GM23338 (cell line): ENCODE data around the gene RNU1-2. TPM values are rescaled to one million over a fixed set of nuclear protein-coding genes. Genes with fewer than 3 reads are reported as not detected.
"Not testable (repeated sequence)": the region's sequence is repeated elsewhere in the genome, so short reads cannot be mapped to it uniquely, and the experiment has no call there.

Experiments used
- ATAC-seq: fragments of 200-7000 bp; cut with Tn5 transposase; 3 replicates; pipeline ENCODE4 v1.9.1; 2020
- DNase-seq: peaks from one replicate; pipeline ENCODE4 v3.0.0-alpha.2; 2015; ENCODE audit warnings: low spot score
- H2AFZ ChIP-seq: fragments of 200-600 bp; sonication (generic); 2 replicates; pipeline ENCODE4 v1.8.0; 2016; ENCODE audit warnings: antibody characterized with exemption, mild to moderate bottlenecking, moderate library complexity
- H3F3A ChIP-seq: fragments of 200-600 bp; sonication (generic); replicated peaks from 2 replicates; pipeline ENCODE4 v1.8.0; 2017; ENCODE audit warnings: antibody characterized with exemption, mixed run types, low read depth
- H3K27ac ChIP-seq: fragments of 200-600 bp; sonication (generic); 2 replicates; pipeline ENCODE4 v1.6.1; 2016; ENCODE audit warnings: low read depth
- H3K27me3 ChIP-seq: fragments of 200-600 bp; sonication (generic); 2 replicates; pipeline ENCODE4 v1.8.0; 2016; ENCODE audit warnings: mild to moderate bottlenecking, mixed run types, moderate library complexity; ENCODE audit not compliant: insufficient read depth
- H3K36me3 ChIP-seq: fragments of 200-600 bp; sonication (generic); 2 replicates; pipeline ENCODE4 v1.8.0; 2016; ENCODE audit warnings: mild to moderate bottlenecking; ENCODE audit not compliant: insufficient read depth
- H3K4me1 ChIP-seq: fragments of 200-600 bp; sonication (generic); 2 replicates; pipeline ENCODE4 v1.8.0; 2016; ENCODE audit warnings: mild to moderate bottlenecking, moderate library complexity; ENCODE audit not compliant: insufficient read depth
- H3K4me2 ChIP-seq: fragments of 200-600 bp; sonication (generic); 2 replicates; pipeline ENCODE4 v1.7.1; 2017; ENCODE audit warnings: mixed run types
- H3K4me3 ChIP-seq: fragments of 200-600 bp; sonication (generic); 2 replicates; pipeline ENCODE4 v1.6.1; 2016; ENCODE audit warnings: mixed run types
- H3K79me2 ChIP-seq: fragments of 200-600 bp; sonication (generic); replicated peaks from 2 replicates; pipeline ENCODE4 v1.8.0; 2017; ENCODE audit warnings: mild to moderate bottlenecking; ENCODE audit not compliant: insufficient read depth
- H3K9me2 ChIP-seq: fragments of 200-600 bp; sonication (generic); 2 replicates; pipeline ENCODE4 v1.8.0; 2017; ENCODE audit not compliant: insufficient read depth
- H4K20me1 ChIP-seq: fragments of 200-600 bp; sonication (generic); replicated peaks from 2 replicates; pipeline ENCODE4 v1.8.0; 2017; ENCODE audit warnings: mild to moderate bottlenecking; ENCODE audit not compliant: insufficient read depth
- H3K27ac Mint-ChIP-seq: 2 replicates; pipeline ENCODE4 v1.8.0; 2020; ENCODE audit warnings: inconsistent platforms, mild to moderate bottlenecking, moderate library complexity, mixed read lengths
- H3K27me3 Mint-ChIP-seq: 3 replicates; pipeline ENCODE4 v1.8.0; 2022; ENCODE audit warnings: low read depth, mild to moderate bottlenecking, moderate library complexity, mixed read lengths, inconsistent platforms; ENCODE audit not compliant: insufficient read depth, poor library complexity
- H3K36me3 Mint-ChIP-seq: 3 replicates; pipeline ENCODE4 v1.8.0; 2021; ENCODE audit warnings: low read depth, mild to moderate bottlenecking, inconsistent platforms, moderate library complexity, mixed read lengths
- H3K4me1 Mint-ChIP-seq: 3 replicates; pipeline ENCODE4 v1.8.0; 2020; ENCODE audit warnings: mild to moderate bottlenecking, inconsistent platforms, mixed read lengths
- H3K4me3 Mint-ChIP-seq: 3 replicates; pipeline ENCODE4 v1.8.0; 2021; ENCODE audit warnings: moderate library complexity, mild to moderate bottlenecking, inconsistent platforms, mixed read lengths
- H3K9me3 Mint-ChIP-seq: 3 replicates; pipeline ENCODE4 v1.8.0; 2020; ENCODE audit warnings: moderate library complexity, mild to moderate bottlenecking, inconsistent platforms, mixed read lengths
- ETS1 ChIP-seq: IDR thresholded peaks from 2 replicates; pipeline ENCODE4 v1.6.1; 2016; ENCODE audit warnings: antibody characterized with exemption
- POLR2AphosphoS5 ChIP-seq: IDR thresholded peaks from 2 replicates; pipeline ENCODE4 v1.6.1; 2016; ENCODE audit warnings: antibody characterized with exemption, low read depth
- long read RNA-seq: library from polyadenylated mRNA; unstranded; transcript quantifications from one replicate; pipeline ENCODE4 v2.0.0, GENCODE V29; 2020; ENCODE audit not compliant: unreplicated experiment
- polyA plus RNA-seq: library from polyadenylated mRNA; unstranded; fragments of >200 nt; fragmentation: Nextera tagmentation; extraction: Ambion mirVana; gene quantifications from 2 replicates; pipeline ENCODE4 v1.2.1, GENCODE V29; 2016
- total RNA-seq: library from RNA; depleted of rRNA; stranded (reverse); fragments of >200 nt; shearing (Covaris generic); gene quantifications from 2 replicates; pipeline ENCODE4 v1.2.3, GENCODE V29; 2014; rRNA removed

RNU1-2 gene
- total RNA-seq, result under 0.01 TPM in 1 of 2 replicates, not detected in the other
- not detected in 2 replicates for polyA plus RNA-seq
- long read RNA-seq, partial matches to known transcripts, result 0 of 1 reads
- long read RNA-seq, other reads (novel, unspliced or antisense), result 0 of 1 reads

- Mint-ChIP-seq H3K27ac (peak within 1 kb of the TSS; percentile 100), H3K4me3 (peak within 1 kb of the TSS; percentile 71), H3K4me1 (peaks cover 17% of the 10 kb centered on the region)
- not testable (repeated sequence) for H3K36me3 ChIP-seq, H3K79me2 ChIP-seq, H3K27me3 Mint-ChIP-seq, H3K4me1 ChIP-seq, H3K36me3 Mint-ChIP-seq, H4K20me1 ChIP-seq, H3K9me2 ChIP-seq, H3K9me3 Mint-ChIP-seq, H3K27me3 ChIP-seq
- TF ChIP-seq POLR2AphosphoS5 (peak; percentile 97), ETS1 (peak; percentile 68)
- DNase-seq (peak; percentile 95), ATAC-seq (peak; percentile 100)
- Histone ChIP-seq H3K4me2 (peak within 1 kb of the TSS; percentile 81), H3K4me3 (peak within 1 kb of the TSS; percentile 53), H2AFZ (peak within 1 kb of the TSS; percentile 32; the same call in 1 of the 2 replicates), H3F3A (peaks cover 15% of the 10 kb centered on the region), H3K27ac (peak within 1 kb of the TSS; percentile 95)
Measured at GRCh38 chr1:16895598-16896315, at the start of gene RNU1-2. TSS of gene RNU1-2 (plus strand) at chr1:16895980.

DNA sequence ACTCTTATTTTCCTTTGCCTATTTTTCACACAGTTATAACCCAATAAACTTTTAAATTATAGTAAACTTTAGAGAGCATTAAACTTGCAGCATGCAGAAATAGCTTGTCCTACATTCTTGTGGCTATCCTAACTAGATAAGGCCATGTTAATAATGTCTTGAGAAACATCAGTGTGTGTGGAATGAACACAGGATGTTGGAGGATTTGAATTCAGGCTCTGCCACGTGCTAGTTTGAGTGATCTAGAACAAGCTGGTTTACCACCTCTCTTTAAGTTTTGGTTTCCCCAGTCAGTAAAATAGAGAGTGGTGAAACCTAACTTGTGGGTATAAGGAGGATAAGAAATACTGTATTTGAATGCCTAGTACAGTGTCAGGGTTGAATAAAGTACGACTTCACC lies 39.6 kb upstream of the RNU1-2 start:
- H3K27me3 ChIP-seq, H3K9me3 Mint-ChIP-seq, H3K27ac Mint-ChIP-seq, H3K27ac ChIP-seq, H3K4me1 ChIP-seq, H3K79me2 ChIP-seq, H3K4me3 ChIP-seq, H3K4me2 ChIP-seq, H4K20me1 ChIP-seq, H3K4me3 Mint-ChIP-seq, H3K9me2 ChIP-seq, ATAC-seq, H3K36me3 ChIP-seq, H3K4me1 Mint-ChIP-seq, H3K27me3 Mint-ChIP-seq, H3F3A ChIP-seq, H2AFZ ChIP-seq, H3K36me3 Mint-ChIP-seq, DNase-seq: not testable (repeated sequence)

DNA sequence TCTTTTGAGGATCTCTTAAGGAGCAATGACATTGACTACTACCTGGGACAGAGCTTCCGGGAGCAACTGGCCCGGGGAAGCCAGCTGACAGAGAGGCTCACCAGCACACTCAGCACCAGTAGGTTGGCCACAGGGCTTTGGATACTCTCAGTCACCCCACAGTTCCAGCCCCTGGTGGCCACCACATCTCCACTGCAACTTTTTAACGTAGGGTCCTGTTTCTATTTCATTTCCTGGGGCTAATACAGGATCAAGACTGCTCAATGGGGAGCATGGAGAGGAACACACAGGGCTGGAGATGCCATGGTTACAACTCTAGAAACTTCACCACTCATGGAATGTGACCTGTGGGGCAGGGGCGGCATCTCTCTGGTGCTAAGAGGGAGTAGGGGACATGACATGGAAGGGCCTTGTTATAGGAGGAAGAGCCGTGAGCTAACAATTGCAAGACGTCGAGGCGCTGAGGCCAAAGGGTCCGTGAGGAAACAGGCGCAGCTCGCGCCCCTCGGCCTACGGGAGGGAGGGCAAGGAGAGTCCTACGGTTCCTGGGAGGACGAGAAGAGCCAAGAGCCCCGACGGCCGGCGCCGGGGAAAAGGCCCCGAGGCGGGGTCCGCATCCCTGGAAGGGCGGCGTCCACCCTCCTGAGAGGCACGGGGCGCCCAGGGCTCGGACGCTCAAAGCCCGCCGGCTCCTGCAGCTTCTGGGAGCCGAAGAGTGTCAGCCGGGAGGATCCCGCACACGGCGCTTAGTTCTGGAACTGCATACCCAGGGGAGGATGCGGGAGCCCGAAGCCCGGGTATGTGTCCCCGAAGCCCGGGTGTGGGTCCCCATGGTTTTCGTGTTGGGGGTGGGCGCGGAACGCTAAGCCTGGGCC lies 36.4 kb upstream of the RNU1-2 start:
- H4K20me1 ChIP-seq, H3F3A ChIP-seq, H3K9me2 ChIP-seq, H3K4me1 ChIP-seq, H3K36me3 Mint-ChIP-seq, H3K4me1 Mint-ChIP-seq, H3K27ac Mint-ChIP-seq, H3K27me3 ChIP-seq, H3K9me3 Mint-ChIP-seq, H3K27ac ChIP-seq, H3K36me3 ChIP-seq, H3K79me2 ChIP-seq: not testable (repeated sequence)
- peak overlapping the region; percentile 62 for H3K4me3 ChIP-seq
- Mint-ChIP-seq H3K4me3 (peak overlapping the region; percentile 92), H3K27me3 (peaks cover 15% of the 10 kb centered on the region)
- ATAC-seq (peak; percentile 90), DNase-seq (peak; percentile 39)
- peak overlapping the region; percentile 78 for H3K4me2 ChIP-seq
- peak overlapping the region; percentile 92 for H2AFZ ChIP-seq

DNA sequence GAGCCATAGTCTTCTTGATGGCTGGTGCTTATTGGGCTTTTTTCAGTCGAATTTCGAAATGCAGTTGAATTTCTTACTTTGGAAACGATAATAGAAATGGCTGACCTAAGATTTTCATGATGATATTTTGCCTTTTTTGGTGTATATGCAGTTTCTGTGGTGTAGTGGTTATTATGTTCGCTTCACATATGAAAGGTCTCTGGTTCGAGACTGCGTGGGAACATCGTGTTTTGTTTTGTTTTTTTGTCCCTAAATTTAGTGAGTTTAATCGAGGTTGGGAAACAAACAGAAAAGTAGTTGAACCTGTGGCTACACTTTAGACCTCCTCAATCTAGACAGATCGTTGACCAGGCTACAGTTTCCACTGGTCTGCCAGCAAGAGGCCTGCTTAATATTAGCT lies 35.7 kb upstream of the RNU1-2 start:
- Histone ChIP-seq H3K4me2 (peak overlapping the region; percentile 64), H3K4me3 (peak overlapping the region; percentile 62)
- Mint-ChIP-seq H3K4me3 (peak overlapping the region; percentile 62), H3K27me3 (peaks cover 15% of the 10 kb centered on the region)
- not testable (repeated sequence) for H3K4me1 Mint-ChIP-seq, H3K27ac ChIP-seq, H3K36me3 ChIP-seq, H3K9me2 ChIP-seq, H3K4me1 ChIP-seq, H3K79me2 ChIP-seq, DNase-seq, H3K36me3 Mint-ChIP-seq, H2AFZ ChIP-seq, H3K9me3 Mint-ChIP-seq, H3K27me3 ChIP-seq, H3F3A ChIP-seq, H3K27ac Mint-ChIP-seq, H4K20me1 ChIP-seq
- peak; percentile 16 for ATAC-seq
